ENCODE results near the gene UBE2QL1.

- TF ChIP-seq, protein P1, sequence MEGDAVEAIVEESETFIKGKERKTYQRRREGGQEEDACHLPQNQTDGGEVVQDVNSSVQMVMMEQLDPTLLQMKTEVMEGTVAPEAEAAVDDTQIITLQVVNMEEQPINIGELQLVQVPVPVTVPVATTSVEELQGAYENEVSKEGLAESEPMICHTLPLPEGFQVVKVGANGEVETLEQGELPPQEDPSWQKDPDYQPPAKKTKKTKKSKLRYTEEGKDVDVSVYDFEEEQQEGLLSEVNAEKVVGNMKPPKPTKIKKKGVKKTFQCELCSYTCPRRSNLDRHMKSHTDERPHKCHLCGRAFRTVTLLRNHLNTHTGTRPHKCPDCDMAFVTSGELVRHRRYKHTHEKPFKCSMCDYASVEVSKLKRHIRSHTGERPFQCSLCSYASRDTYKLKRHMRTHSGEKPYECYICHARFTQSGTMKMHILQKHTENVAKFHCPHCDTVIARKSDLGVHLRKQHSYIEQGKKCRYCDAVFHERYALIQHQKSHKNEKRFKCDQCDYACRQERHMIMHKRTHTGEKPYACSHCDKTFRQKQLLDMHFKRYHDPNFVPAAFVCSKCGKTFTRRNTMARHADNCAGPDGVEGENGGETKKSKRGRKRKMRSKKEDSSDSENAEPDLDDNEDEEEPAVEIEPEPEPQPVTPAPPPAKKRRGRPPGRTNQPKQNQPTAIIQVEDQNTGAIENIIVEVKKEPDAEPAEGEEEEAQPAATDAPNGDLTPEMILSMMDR (tag by site-specific recombination; IDR thresholded peaks at IDR 0.05) = no peak
- TF ChIP-seq, protein P2, sequence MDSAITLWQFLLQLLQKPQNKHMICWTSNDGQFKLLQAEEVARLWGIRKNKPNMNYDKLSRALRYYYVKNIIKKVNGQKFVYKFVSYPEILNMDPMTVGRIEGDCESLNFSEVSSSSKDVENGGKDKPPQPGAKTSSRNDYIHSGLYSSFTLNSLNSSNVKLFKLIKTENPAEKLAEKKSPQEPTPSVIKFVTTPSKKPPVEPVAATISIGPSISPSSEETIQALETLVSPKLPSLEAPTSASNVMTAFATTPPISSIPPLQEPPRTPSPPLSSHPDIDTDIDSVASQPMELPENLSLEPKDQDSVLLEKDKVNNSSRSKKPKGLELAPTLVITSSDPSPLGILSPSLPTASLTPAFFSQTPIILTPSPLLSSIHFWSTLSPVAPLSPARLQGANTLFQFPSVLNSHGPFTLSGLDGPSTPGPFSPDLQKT (IDR thresholded peaks at IDR 0.05; ENCODE audit: borderline replicate concordance, low read depth, low read length) = no peak
These were observed 38.2 kb upstream of the UBE2QL1 start for GRCh38 chr5:6410421-6410820.

All from HEK293 (cell line).